GM19099 (cell line): ENCODE measurements around the gene ABCA5.

Experiments used
- POLR2A ChIP-seq: IDR thresholded peaks from 3 replicates; pipeline ENCODE4 v1.6.1; 2011; ENCODE audit warnings: low read depth; ENCODE audit not compliant: insufficient read length; ENCODE audit errors: extremely low read depth

ABCA5 gene

GRCh38 chr17:69239611-69240600 is 87.0 kb downstream of the ABCA5 start:
- no peak for TF ChIP-seq POLR2A

GRCh38 chr17:69236946-69237345 is 90.0 kb downstream of the ABCA5 start:
- no peak for TF ChIP-seq POLR2A

- TF ChIP-seq POLR2A, result no peak
Observed at GRCh38 chr17:69236464-69236863, 90.5 kb downstream of the ABCA5 start.

- TF ChIP-seq POLR2A, result no peak
Observed at GRCh38 chr17:69235338-69236058, 91.4 kb downstream of the ABCA5 start.

GRCh38 chr17:69232650-69233049 is 94.3 kb downstream of the ABCA5 start:
- no peak for TF ChIP-seq POLR2A

GRCh38 chr17:69231521-69231920 is 95.4 kb downstream of the ABCA5 start:
- TF ChIP-seq POLR2A, result no peak

- no peak for TF ChIP-seq POLR2A
Observed at GRCh38 chr17:69230939-69231338, 96.0 kb downstream of the ABCA5 start.

GRCh38 chr17:69228576-69228975 is 98.4 kb downstream of the ABCA5 start, which contains the start of gene ABCA10:
Gene ABCA10 (minus strand): TSS chr17:69228824. CDS start chr17:69225358, 3,466 bp downstream.
- no peak for TF ChIP-seq POLR2A

GRCh38 chr17:69228018-69228417 is 98.9 kb downstream of the ABCA5 start:
- no peak for TF ChIP-seq POLR2A

- no peak for TF ChIP-seq POLR2A
Observed at GRCh38 chr17:69227541-69227940, 99.4 kb downstream of the ABCA5 start.

- TF ChIP-seq POLR2A, result no peak
Observed at GRCh38 chr17:69223809-69224208, 103.1 kb downstream of the ABCA5 start.

- TF ChIP-seq POLR2A, result no peak
Observed at GRCh38 chr17:69222707-69223258, 104.2 kb downstream of the ABCA5 start.

- no peak for TF ChIP-seq POLR2A
Observed at GRCh38 chr17:69220098-69220497, 106.8 kb downstream of the ABCA5 start.

GRCh38 chr17:69218986-69219385 is 107.9 kb downstream of the ABCA5 start:
- TF ChIP-seq POLR2A, result no peak

GRCh38 chr17:69213059-69213813 is 113.7 kb downstream of the ABCA5 start:
- TF ChIP-seq POLR2A, result no peak
